ENCODE measurements around the gene MISFA. TPM values are rescaled to one million over a fixed set of nuclear protein-coding genes. Genes with fewer than 3 reads are reported as not detected.

MISFA gene
- total RNA-seq, 5 donors from 2014 or later (not counting 1 experiment from before 2014, with no cell fraction given): 0.59 TPM; not detected in 4

DNA sequence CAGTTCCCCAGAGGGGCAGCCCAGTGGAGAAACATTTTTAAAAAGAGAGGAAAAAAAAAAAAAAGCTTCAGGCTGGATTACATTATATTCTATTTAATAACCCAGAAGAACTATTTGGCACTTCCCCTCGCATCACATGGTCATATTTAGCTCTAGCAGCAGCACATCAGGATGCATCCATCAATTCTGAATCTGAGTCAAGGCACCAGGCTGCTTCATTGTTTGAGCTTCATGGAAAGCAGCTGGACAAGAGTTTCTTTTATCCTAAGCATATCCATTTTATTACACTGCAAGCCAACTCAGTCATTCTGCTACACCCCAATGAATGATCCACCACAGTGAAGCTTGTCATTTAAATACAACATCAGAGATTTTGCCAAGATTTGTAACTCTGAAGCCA lies 24.6 kb downstream of the MISFA start:
- Histone ChIP-seq H3K27me3 (replicated peaks in 1 of 2; ENCODE audit: control insufficient read depth in 2 of 2, extremely low read depth in 1 of 2, insufficient read depth in 2 of 2, low read length in 1 of 2) (no peaks in the 10 kb centered on the region), H3K9me3 (no peaks in the 10 kb centered on the region), H3K4me1 (ENCODE audit: control insufficient read depth in 1 of 2, extremely low read depth in 1 of 2, insufficient read depth in 2 of 2, low read length in 2 of 2) (peaks cover 0 to 18% of the 10 kb centered on the region in 2 experiments), H3K27ac (ENCODE audit: low read length) (no peak overlapping the region), H3K36me3 (ENCODE audit: control insufficient read depth in 2 of 2, extremely low read depth in 1 of 2, insufficient read depth in 1 of 2, low read length in 1 of 2) (no peaks in the 10 kb centered on the region), H3K4me3 (ENCODE audit: control insufficient read depth in 1 of 2, extremely low read depth in 1 of 2, low read length in 1 of 2) (no peak overlapping the region)
- H3K27ac Mint-ChIP-seq: no peak overlapping the region
- DNase-seq (no peak), ATAC-seq (replicated peaks in 1 of 4) (no peak)
- no peak overlapping the region for H3K4me3 Mint-ChIP-seq
- H3K9me3 Mint-ChIP-seq: peaks cover 0 to 7% (median 5%) of the 10 kb centered on the region in 3 donors
- peaks cover 15% of the 10 kb centered on the region for H3K36me3 Mint-ChIP-seq
- H3K27me3 Mint-ChIP-seq: no peaks in the 10 kb centered on the region
- no CpG with 5 or more reads among the region's 1 CpG for WGBS (ENCODE audit: insufficient coverage)
- peaks cover 35 to 67% (median 58%) of the 10 kb centered on the region in 3 donors for H3K4me1 Mint-ChIP-seq
- POLR2A ChIA-PET: interaction anchor here (0.5 to 0.7 kb wide), 4 partner anchors 9 to 143 kb away, joined by 3 to 4 read pairs (median 4); no protein-coding TSS in a partner anchor
- CTCF ChIA-PET: interaction anchor here (0.6 to 1.1 kb wide), 6 partner anchors 26 to 358 kb away, joined by 3 to 4 read pairs (median 3); partner anchors contain the start of gene SAA1 (in 1 of the 2)

DNA sequence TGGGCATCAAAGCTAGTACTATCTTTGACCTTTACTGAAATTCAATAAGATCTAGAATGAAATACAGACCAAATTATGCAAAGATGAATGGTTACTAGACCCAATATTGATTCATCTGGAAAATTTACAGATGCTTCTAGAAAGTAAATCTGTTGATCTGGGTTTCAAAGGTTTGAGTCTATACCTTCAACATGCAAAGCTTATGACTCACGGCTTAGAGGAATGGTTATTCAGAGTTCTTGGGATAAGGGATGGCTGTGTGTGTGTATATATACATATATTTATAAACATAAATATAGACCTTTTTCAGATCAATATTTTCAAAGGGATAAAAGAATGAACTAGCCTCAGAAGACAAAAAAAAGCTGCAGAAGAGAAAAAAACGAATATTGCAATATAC lies 33.3 kb downstream of the MISFA start:
- ATAC-seq (replicated peaks in 1 of 4) (no peak), DNase-seq (no peak)
- H3K4me3 Mint-ChIP-seq: peak overlapping the region; percentile 88 to 97 (median 93)
- Histone ChIP-seq H3K4me1 (ENCODE audit: control insufficient read depth in 1 of 2, extremely low read depth in 1 of 2, insufficient read depth in 2 of 2, low read length in 2 of 2) (peaks cover 9 to 21% of the 10 kb centered on the region in 2 experiments), H3K27me3 (replicated peaks in 1 of 2; ENCODE audit: control insufficient read depth in 2 of 2, extremely low read depth in 1 of 2, insufficient read depth in 2 of 2, low read length in 1 of 2) (no peaks in the 10 kb centered on the region), H3K9me3 (no peaks in the 10 kb centered on the region), H3K4me3 (ENCODE audit: control insufficient read depth in 1 of 2, extremely low read depth in 1 of 2, low read length in 1 of 2) (no peak overlapping the region), H3K27ac (ENCODE audit: low read length) (peak overlapping the region; percentile 94), H3K36me3 (ENCODE audit: control insufficient read depth in 2 of 2, extremely low read depth in 1 of 2, insufficient read depth in 1 of 2, low read length in 1 of 2) (no peaks in the 10 kb centered on the region)
- H3K4me1 Mint-ChIP-seq: peaks cover 41 to 48% (median 47%) of the 10 kb centered on the region in 3 donors
- ChIA-PET POLR2A (interaction anchor here (0.6 to 2.8 kb wide), 11 partner anchors 12 to 1446 kb away, joined by 3 to 19 read pairs (median 5); partner anchors contain the start of genes TSG101 (in 1 of the 2) and UEVLD (in 1 of the 2)), CTCF (interaction anchor here (0.6 to 2.3 kb wide), 11 partner anchors 19 to 99 kb away, joined by 3 to 10 read pairs (median 4); no protein-coding TSS in a partner anchor)
- peaks cover 3% of the 10 kb centered on the region for H3K36me3 Mint-ChIP-seq
- whole genome bisulfite sequencing (ENCODE audit: insufficient coverage): 0% methylated on average over 1 of the region's 2 CpGs
- H3K27ac Mint-ChIP-seq: peak overlapping the region; percentile 43 to 100
- no peaks in the 10 kb centered on the region for H3K9me3 Mint-ChIP-seq
- H3K27me3 Mint-ChIP-seq: peaks cover 0 to 4% of the 10 kb centered on the region in 2 donors

DNA sequence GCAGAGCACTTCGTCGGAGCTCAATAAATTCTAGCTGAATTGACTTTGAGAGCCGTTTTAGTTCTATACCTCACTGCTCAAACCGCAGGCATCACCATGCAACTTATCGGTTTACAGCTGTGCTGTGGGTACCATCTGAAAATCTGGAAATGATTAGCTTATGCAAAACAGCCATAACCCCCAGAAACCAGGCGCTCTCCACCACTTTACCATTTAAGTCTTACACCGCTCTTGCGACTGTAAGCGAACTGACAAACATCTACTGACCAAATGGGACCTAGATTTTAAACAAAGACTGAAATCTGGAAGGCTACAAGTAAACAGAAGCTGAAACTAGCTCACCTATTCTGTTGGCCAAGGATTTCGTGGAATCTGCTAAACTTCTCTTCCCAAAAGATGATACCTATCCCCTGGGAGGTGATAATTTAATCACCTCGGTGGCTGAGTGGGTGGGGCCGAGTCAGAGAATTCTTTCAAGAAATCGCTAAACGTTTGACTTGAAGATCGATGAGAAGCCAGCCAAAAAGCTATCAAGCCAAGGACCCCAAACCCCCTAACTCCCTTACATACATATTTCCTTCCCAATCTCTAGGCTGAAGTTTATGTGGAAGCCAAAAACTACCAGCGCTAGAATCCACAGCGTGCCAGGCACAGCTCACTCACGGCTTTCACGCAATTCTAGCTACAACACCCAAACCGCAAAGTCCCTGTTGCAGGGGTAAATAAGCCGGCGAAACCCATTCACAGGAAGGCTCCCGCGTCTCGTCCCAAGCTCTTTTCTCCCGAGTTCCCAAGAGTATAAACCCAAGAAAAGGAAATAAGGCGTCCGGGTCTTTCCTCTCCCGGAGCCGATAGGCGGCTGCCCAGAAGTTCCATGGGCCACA lies 33.9 kb downstream of the MISFA start:
- peak overlapping the region; percentile 68 to 100 for H3K4me3 ChIP-seq (ENCODE audit: control insufficient read depth in 1 of 2, extremely low read depth in 1 of 2, low read length in 1 of 2)
- H3K27ac ChIP-seq (ENCODE audit: low read length): peak overlapping the region; percentile 94
- peaks cover 0 to 4% of the 10 kb centered on the region in 2 donors for H3K27me3 Mint-ChIP-seq
- no peaks in the 10 kb centered on the region for H3K9me3 ChIP-seq
- DNase-seq (peak in 8 of 35 experiments; percentile 0 to 50 (median 8)), ATAC-seq (replicated peaks in 1 of 4) (no peak)
- ChIA-PET CTCF (interaction anchor here (0.6 to 2.3 kb wide), 15 partner anchors 12 to 529 kb away, joined by 3 to 10 read pairs (median 4); partner anchors contain the start of gene TSG101 (in 1 of the 2)), POLR2A (interaction anchor here (0.5 to 2.8 kb wide), 18 partner anchors 9 to 312 kb away, joined by 3 to 19 read pairs (median 4); partner anchors contain the start of genes HPS5 (in 1 of the 2), TSG101 (in 1 of the 2) and UEVLD (in 1 of the 2))
- peak overlapping the region; percentile 99 to 100 for H3K27ac Mint-ChIP-seq
- H3K9me3 Mint-ChIP-seq: no peaks in the 10 kb centered on the region
- H3K4me3 Mint-ChIP-seq: peak overlapping the region; percentile 88 to 97 (median 93)
- H3K36me3 ChIP-seq (ENCODE audit: control insufficient read depth in 2 of 2, extremely low read depth in 1 of 2, insufficient read depth in 1 of 2, low read length in 1 of 2): no peaks in the 10 kb centered on the region
- no peaks in the 10 kb centered on the region for H3K27me3 ChIP-seq (replicated peaks in 1 of 2; ENCODE audit: control insufficient read depth in 2 of 2, extremely low read depth in 1 of 2, insufficient read depth in 2 of 2, low read length in 1 of 2)
- peaks cover 3% of the 10 kb centered on the region for H3K36me3 Mint-ChIP-seq
- peaks cover 34 to 42% (median 40%) of the 10 kb centered on the region in 3 donors for H3K4me1 Mint-ChIP-seq
- WGBS (ENCODE audit: insufficient coverage): 6% methylated on average over 25 of the region's 31 CpGs
- peaks cover 9 to 21% of the 10 kb centered on the region in 2 experiments for H3K4me1 ChIP-seq (ENCODE audit: control insufficient read depth in 1 of 2, extremely low read depth in 1 of 2, insufficient read depth in 2 of 2, low read length in 2 of 2)

DNA sequence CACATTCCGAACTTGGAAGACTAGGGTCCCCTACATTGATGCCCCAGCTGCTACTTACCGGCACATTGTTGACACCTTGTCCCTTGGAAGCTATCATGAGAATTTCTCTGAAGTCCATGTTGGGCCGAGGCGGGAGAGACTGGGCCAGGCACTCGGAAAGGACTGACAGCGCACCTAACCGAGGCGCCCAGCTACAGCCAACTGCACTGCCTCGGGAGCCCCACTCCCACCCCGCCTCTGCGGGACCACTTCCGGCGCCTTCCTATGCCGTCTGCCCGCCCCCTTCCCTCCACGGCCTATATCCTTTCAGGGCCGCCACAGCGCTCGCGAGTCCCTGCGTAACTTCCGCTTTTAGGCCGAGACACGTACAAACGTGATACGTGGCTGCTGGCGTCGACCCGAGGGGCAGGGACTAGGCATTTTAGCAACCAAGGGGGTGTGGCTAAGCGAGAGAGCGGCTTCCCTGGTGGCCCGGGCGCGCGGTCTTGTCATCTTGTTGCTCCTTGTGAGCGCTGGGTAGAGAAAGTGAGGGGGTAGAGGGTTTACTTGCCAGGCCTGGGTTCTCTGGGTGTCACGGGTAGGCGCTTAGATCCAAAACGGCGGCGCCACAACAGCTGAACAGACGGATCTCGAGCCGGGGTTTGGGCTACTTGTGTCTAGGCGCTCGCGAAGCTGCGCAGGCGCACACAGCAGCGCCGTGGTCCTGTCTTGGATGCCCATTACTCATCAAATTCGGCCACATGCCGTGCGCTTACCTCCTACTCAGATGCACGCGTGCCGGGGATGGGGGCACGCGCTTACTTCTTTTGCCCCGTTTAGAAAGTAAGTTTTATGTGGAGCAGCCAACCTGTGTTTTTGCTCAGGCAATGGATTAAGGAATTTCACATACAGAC lies 34.8 kb downstream of the MISFA start, which contains the start of gene SPTY2D1:
Gene SPTY2D1, minus strand, starts transcription at position 203 of the 893 bp plus-strand sequence. Its CDS starts 85 bp downstream, at position 118.
- H3K4me1 Mint-ChIP-seq: peaks cover 27 to 35% (median 34%) of the 10 kb centered on the region in 3 donors
- Histone ChIP-seq H3K36me3 (ENCODE audit: control insufficient read depth in 2 of 2, extremely low read depth in 1 of 2, insufficient read depth in 1 of 2, low read length in 1 of 2) (no peaks in the 10 kb centered on the region), H3K4me1 (ENCODE audit: control insufficient read depth in 1 of 2, extremely low read depth in 1 of 2, insufficient read depth in 2 of 2, low read length in 2 of 2) (peaks cover 9 to 21% of the 10 kb centered on the region in 2 experiments), H3K9me3 (no peaks in the 10 kb centered on the region), H3K27me3 (replicated peaks in 1 of 2; ENCODE audit: control insufficient read depth in 2 of 2, extremely low read depth in 1 of 2, insufficient read depth in 2 of 2, low read length in 1 of 2) (no peaks in the 10 kb centered on the region), H3K27ac (ENCODE audit: low read length) (peak within 1 kb of the TSS; percentile 94), H3K4me3 (ENCODE audit: control insufficient read depth in 1 of 2, extremely low read depth in 1 of 2, low read length in 1 of 2) (peak within 1 kb of the TSS; percentile 68 to 100)
- ChIA-PET CTCF (interaction anchor here (0.7 to 2.3 kb wide), 8 partner anchors 13 to 108 kb away, joined by 4 to 10 read pairs (median 6); partner anchors contain the start of gene TSG101 (in 1 of the 2)), POLR2A (interaction anchor here (0.5 to 2.8 kb wide), 14 partner anchors 13 to 1843 kb away, joined by 3 to 19 read pairs (median 4); partner anchors contain the start of genes HPS5 (in 1 of the 2), TSG101 (in 1 of the 2) and UEVLD (in 1 of the 2))
- H3K27ac Mint-ChIP-seq: peak within 1 kb of the TSS; percentile 99 to 100
- under 1% methylated on average over 55 of the region's 60 CpGs for WGBS (ENCODE audit: insufficient coverage)
- peaks cover 3% of the 10 kb centered on the region for H3K36me3 Mint-ChIP-seq
- peak; percentile 91 to 99 (median 99) for DNase-seq
- H3K27me3 Mint-ChIP-seq: peaks cover 0 to 4% of the 10 kb centered on the region in 2 donors
- H3K4me3 Mint-ChIP-seq: peak within 1 kb of the TSS; percentile 88 to 97 (median 93)
- ATAC-seq (replicated peaks in 1 of 4): peak; percentile 96 to 99 (median 98)
- no peaks in the 10 kb centered on the region for H3K9me3 Mint-ChIP-seq

DNA sequence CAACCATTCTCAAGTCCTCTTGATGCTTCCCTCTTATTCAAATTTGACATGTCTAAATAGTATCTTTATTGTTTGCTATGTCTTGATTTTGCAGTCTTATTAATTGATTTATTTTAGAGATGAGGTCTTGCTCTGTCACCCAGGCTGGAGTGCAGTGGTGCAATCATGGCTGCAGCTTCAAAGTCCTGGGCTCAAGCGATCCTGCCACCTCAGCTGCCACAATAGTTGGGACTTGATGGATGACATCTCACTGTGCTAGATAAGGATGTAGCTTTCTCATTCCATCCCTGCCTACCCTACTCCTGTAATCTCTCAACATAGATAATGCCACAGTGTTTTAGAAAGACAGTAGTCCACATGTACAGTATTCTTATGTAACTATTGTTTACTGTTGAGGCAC lies 42.1 kb downstream of the MISFA start:
- ATAC-seq (replicated peaks in 1 of 4): no peak
- CTCF ChIA-PET: no interaction called here

More for the DNA sequence above, 42.1 kb downstream of the MISFA start:
- H3K27me3 Mint-ChIP-seq: peaks cover 7 to 19% of the 10 kb centered on the region in 2 donors
- Histone ChIP-seq H3K4me1 (ENCODE audit: control insufficient read depth in 1 of 2, extremely low read depth in 1 of 2, insufficient read depth in 2 of 2, low read length in 2 of 2) (no peaks in the 10 kb centered on the region), H3K27ac (ENCODE audit: low read length) (no peak overlapping the region), H3K36me3 (ENCODE audit: control insufficient read depth in 2 of 2, extremely low read depth in 1 of 2, insufficient read depth in 1 of 2, low read length in 1 of 2) (no peaks in the 10 kb centered on the region), H3K27me3 (replicated peaks in 1 of 2; ENCODE audit: control insufficient read depth in 2 of 2, extremely low read depth in 1 of 2, insufficient read depth in 2 of 2, low read length in 1 of 2) (peaks cover 0 to 13% of the 10 kb centered on the region in 2 experiments), H3K4me3 (ENCODE audit: control insufficient read depth in 1 of 2, extremely low read depth in 1 of 2, low read length in 1 of 2) (no peak overlapping the region), H3K9me3 (no peaks in the 10 kb centered on the region)
- no peaks in the 10 kb centered on the region for H3K36me3 Mint-ChIP-seq
- no CpG with 5 or more reads among the region's 1 CpG for WGBS (ENCODE audit: insufficient coverage)
- no peaks in the 10 kb centered on the region for H3K9me3 Mint-ChIP-seq
- H3K4me1 Mint-ChIP-seq: no peaks in the 10 kb centered on the region
- POLR2A ChIA-PET: interaction anchor here in 1 of 2 donors (0.6 kb wide), 1 partner anchor 122 kb away, joined by 3 read pairs; no protein-coding TSS in a partner anchor
- H3K27ac Mint-ChIP-seq: no peak overlapping the region
- no peak overlapping the region for H3K4me3 Mint-ChIP-seq
- DNase-seq: no peak
